IMR-90 (cell line): ENCODE data around the gene HRAS. TPM values are rescaled to one million over a fixed set of nuclear protein-coding genes. Genes with fewer than 3 reads are reported as not detected.

Source experiments
- ATAC-seq: fragments of 200-7000 bp; cut with Tn5 transposase; 2 replicates; pipeline ENCODE4 v1.9.1; 2020; ENCODE audit warnings: low read depth, mild to moderate bottlenecking, moderate library complexity
- BruUV-seq: library from RNA; stranded (reverse); fragments of 400-500 nt; replicated peaks from 2 replicates; lab custom pipeline; 2021; lab: Mats Ljungman, UMichigan
- CTCF ChIA-PET: fragments of 300-600 bp; formaldehyde crosslinking; extraction: SDS; loops from one replicate; lab custom pipeline; 2021; ENCODE audit warnings: antibody characterized with exemption; lab: Yijun Ruan, JAX
- POLR2A ChIA-PET: fragments of 300-600 bp; sonication (Branson Sonifier 250); formaldehyde crosslinking; loops from one replicate; lab custom pipeline; 2022; ENCODE audit warnings: antibody characterized with exemption; ENCODE audit not compliant: unreplicated experiment; lab: Charles Lee
- DNase-seq: peaks from one replicate; pipeline ENCODE4 v3.0.0; 2013
- H2AFZ ChIP-seq: replicated peaks from 2 replicates; pipeline ENCODE3; 2013; ENCODE audit warnings: low read length, mild to moderate bottlenecking; ENCODE audit not compliant: poor library complexity
- H2AK5ac ChIP-seq: 2 replicates; pipeline ENCODE4 v1.6.1; 2013; ENCODE audit warnings: low read depth, low read length, inconsistent platforms
- H2AK9ac ChIP-seq: replicated peaks from 2 replicates; pipeline ENCODE3; 2013; ENCODE audit warnings: mild to moderate bottlenecking, low read depth, low read length, moderate library complexity; ENCODE audit not compliant: poor library complexity
- H2BK120ac ChIP-seq: 2 replicates; pipeline ENCODE4 v1.6.1; 2013; ENCODE audit warnings: low read depth, low read length, inconsistent platforms
- H2BK15ac ChIP-seq: 3 replicates; pipeline ENCODE4 v1.6.1; 2013; ENCODE audit warnings: low read depth, low read length, inconsistent platforms
- H2BK20ac ChIP-seq: 2 replicates; pipeline ENCODE4 v1.6.1; 2013; ENCODE audit warnings: low read depth, mild to moderate bottlenecking, inconsistent platforms, low read length, moderate library complexity
- H2BK5ac ChIP-seq: 2 replicates; pipeline ENCODE4 v1.6.1; 2013; ENCODE audit warnings: mild to moderate bottlenecking, low read depth, low read length, inconsistent platforms; ENCODE audit not compliant: poor library complexity, severe bottlenecking
- H3K14ac ChIP-seq: replicated peaks from 2 replicates; pipeline ENCODE4 v1.6.1; 2013; ENCODE audit warnings: low read depth, low read length, inconsistent platforms
- H3K18ac ChIP-seq: 2 replicates; pipeline ENCODE4 v1.6.1; 2013; ENCODE audit warnings: low read depth, low read length, control low read depth
- H3K23ac ChIP-seq: 2 replicates; pipeline ENCODE4 v1.6.1; 2013; ENCODE audit warnings: low read depth, low read length, inconsistent platforms
- H3K27ac ChIP-seq: 2 replicates; pipeline ENCODE4 v1.5.1; 2013; ENCODE audit warnings: mild to moderate bottlenecking, control low read depth, low read length; ENCODE audit not compliant: insufficient read depth
- H3K27me3 ChIP-seq: 2 replicates; pipeline ENCODE4 v1.6.1; 2013; ENCODE audit warnings: low read length; ENCODE audit not compliant: control insufficient read depth, insufficient read depth
- H3K36me3 ChIP-seq: 2 replicates; pipeline ENCODE4 v1.6.1; 2013; ENCODE audit warnings: low read length, mixed read lengths; ENCODE audit not compliant: control insufficient read depth, insufficient read depth
- H3K4ac ChIP-seq: 2 replicates; pipeline ENCODE4 v1.6.1; 2013; ENCODE audit warnings: low read depth, low read length, inconsistent platforms
- H3K4me1 ChIP-seq: 2 replicates; pipeline ENCODE4 v1.6.1; 2013; ENCODE audit warnings: low read length, mixed read lengths; ENCODE audit not compliant: control insufficient read depth, insufficient read depth
- H3K4me2 ChIP-seq: 2 replicates; pipeline ENCODE4 v1.6.1; 2013; ENCODE audit warnings: low read depth, mild to moderate bottlenecking, control low read depth, low read length, moderate library complexity
- H3K4me3 ChIP-seq: 2 replicates; pipeline ENCODE4 v1.5.1; 2013; ENCODE audit warnings: low read depth, mild to moderate bottlenecking, control low read depth, low read length, moderate library complexity; ENCODE audit not compliant: insufficient read depth
- H3K56ac ChIP-seq: 2 replicates; pipeline ENCODE4 v1.6.1; 2013; ENCODE audit warnings: low read length, inconsistent platforms; ENCODE audit not compliant: insufficient read depth; ENCODE audit errors: extremely low read depth
- H3K79me1 ChIP-seq, 2 experiments: 2 replicates each; pipeline ENCODE4 v1.6.1; 2013; ENCODE audit warnings: low read length in 2 of 2, inconsistent platforms in 1 of 2, low read depth in 1 of 2
- H3K9ac ChIP-seq: 2 replicates; pipeline ENCODE4 v1.6.1; 2013; ENCODE audit warnings: low read depth, low read length, control low read depth
- H3K9me1 ChIP-seq: 2 replicates; pipeline ENCODE4 v1.6.1; 2013; ENCODE audit warnings: low read length, inconsistent platforms; ENCODE audit not compliant: insufficient read depth
- H3K9me3 ChIP-seq: 2 replicates; pipeline ENCODE4 v1.6.1; 2013; ENCODE audit warnings: low read length; ENCODE audit not compliant: control insufficient read depth, insufficient read depth
- H4K20me1 ChIP-seq: 2 replicates; pipeline ENCODE4 v1.6.1; 2013; ENCODE audit warnings: low read length, inconsistent platforms; ENCODE audit not compliant: insufficient read depth
- H4K5ac ChIP-seq: 2 replicates; pipeline ENCODE4 v1.6.1; 2013; ENCODE audit warnings: mild to moderate bottlenecking, low read depth, low read length, control low read depth
- H4K8ac ChIP-seq, 2 experiments: 2 replicates each; pipeline ENCODE4 v1.6.1; 2013; ENCODE audit warnings: low read depth in 2 of 2, low read length in 2 of 2, control low read depth in 1 of 2, inconsistent platforms in 1 of 2
- H4K91ac ChIP-seq: 2 replicates; pipeline ENCODE4 v1.6.1; 2013; ENCODE audit warnings: low read depth, low read length, inconsistent platforms; ENCODE audit not compliant: insufficient read depth
- BHLHE40 ChIP-seq: fragments of 150-350 bp; IDR thresholded peaks from 2 replicates; pipeline ENCODE4 v1.6.1; 2016; ENCODE audit warnings: mild to moderate bottlenecking, low read depth, low read length
- CEBPB ChIP-seq: IDR thresholded peaks from 2 replicates; pipeline ENCODE4 v1.6.1; 2012; ENCODE audit warnings: low read depth, low read length, improper control_type of control experiment
- ELK1 ChIP-seq: fragments of 150-350 bp; IDR thresholded peaks from 2 replicates; pipeline ENCODE4 v1.6.1; 2016; ENCODE audit warnings: low read depth, mild to moderate bottlenecking, low read length, moderate library complexity, borderline replicate concordance
- FOS ChIP-seq: fragments of 150-350 bp; IDR thresholded peaks from 2 replicates; pipeline ENCODE4 v1.6.1; 2016; ENCODE audit warnings: low read depth, low read length
- MAFK ChIP-seq: IDR thresholded peaks from 2 replicates; pipeline ENCODE4 v1.6.1; 2012; ENCODE audit warnings: low read depth, low read length, improper control_type of control experiment
- MXI1 ChIP-seq: IDR thresholded peaks from 2 replicates; pipeline ENCODE4 v1.6.1; 2012; ENCODE audit warnings: low read depth, mild to moderate bottlenecking, low read length, moderate library complexity, borderline replicate concordance
- NFE2L2 ChIP-seq: fragments of 150-350 bp; IDR thresholded peaks from 2 replicates; pipeline ENCODE4 v1.6.1; 2016; ENCODE audit warnings: low read depth, mild to moderate bottlenecking, low read length
- RAD21 ChIP-seq: IDR thresholded peaks from 2 replicates; pipeline ENCODE4 v1.6.1; 2012; ENCODE audit warnings: low read length, improper control_type of control experiment
- RCOR1 ChIP-seq: IDR thresholded peaks from 2 replicates; pipeline ENCODE4 v1.6.1; 2012; ENCODE audit warnings: mild to moderate bottlenecking, low read length, improper control_type of control experiment; ENCODE audit not compliant: insufficient replicate concordance
- USF2 ChIP-seq: fragments of 150-350 bp; IDR thresholded peaks from 2 replicates; pipeline ENCODE4 v1.6.1; 2017; ENCODE audit warnings: mild to moderate bottlenecking, antibody characterized with exemption, low read length, low read depth
- WGBS, 2 experiments: methylation state at CpG; one replicate each; pipeline versions ENCODE4 v1.1.5 to v1.1.7; 2013; ENCODE audit warnings: missing lambda C conversion rate in 2 of 2; ENCODE audit not compliant: insufficient read length in 1 of 2; ENCODE audit errors: extremely low coverage in 2 of 2; 5-methylcytosine and 5-hydroxymethylcytosine counted together
- dilution Hi-C: fragments of 300-500 bp; cut with HindIII; formaldehyde crosslinking; loops from one replicate; pipeline ENCODE4 v1.14.3; 2018; ENCODE audit warnings: low sequenced_read_pairs; ENCODE audit not compliant: unreplicated experiment
- in situ Hi-C: fragments of 300-500 bp; cut with MboI; formaldehyde crosslinking; loops from 3 replicates; pipeline ENCODE4 v1.14.3; 2019; ENCODE audit warnings: low sequenced_read_pairs, inconsistent platforms, mixed read lengths
- intact Hi-C: fragments of 100-400 bp; cut with micrococcal nuclease; formaldehyde crosslinking; loops from 2 replicates; pipeline ENCODE4 v1.10.0; 2022
- polyA plus RNA-seq, 3 experiments: library from polyadenylated mRNA; depleted of rRNA; stranded (reverse); fragments of >200 nt; gene quantifications; 2 replicates each; pipeline ENCODE4 v1.2.3, GENCODE V29; 2012; ENCODE audit warnings: low replicate concordance in 1 of 3
- total RNA-seq: library from RNA; depleted of rRNA; stranded (reverse); fragments of >200 nt; gene quantifications from 2 replicates; pipeline ENCODE4 v1.2.3, GENCODE V29; 2012

Gene HRAS
- total and polyA plus RNA-seq, 2 of the 4 experiments (the other 2 are of a cell fraction): 108 to 123 TPM

- H4K20me1 ChIP-seq: peaks cover 5% of the 10 kb centered on the region
- TF ChIP-seq FOS: no peak
- no peak for TF ChIP-seq USF2
- no peak for TF ChIP-seq RCOR1
- TF ChIP-seq ELK1: no peak
- no peak for TF ChIP-seq RAD21
- no peak for TF ChIP-seq CEBPB
- no peak for TF ChIP-seq MXI1
- no peak for TF ChIP-seq BHLHE40
- TF ChIP-seq NFE2L2: no peak
- no peak for TF ChIP-seq MAFK
- no peak overlapping the region for H2BK15ac ChIP-seq
- dilution Hi-C loops: no loop called here
- WGBS, 2 experiments: 89% methylated on average over 5 of the region's 7 CpGs; no CpG with 5 or more reads in 1 of the 2 experiments
- no peak overlapping the region for H3K4me2 ChIP-seq
- H3K14ac ChIP-seq: no peak overlapping the region
- intact Hi-C loops: no loop called here
- ChIA-PET POLR2A (no interaction called here), CTCF (no interaction called here)
- no peak overlapping the region for H2AK5ac ChIP-seq
- H2BK120ac ChIP-seq: no peak overlapping the region
- H3K4me1 ChIP-seq: no peaks in the 10 kb centered on the region
- in situ Hi-C loops: no loop called here
- no peak overlapping the region for H4K5ac ChIP-seq
- H3K9ac ChIP-seq: no peak overlapping the region
- no peak overlapping the region for H2AK9ac ChIP-seq
- H3K23ac ChIP-seq: no peak overlapping the region
- no peak overlapping the region for H2BK20ac ChIP-seq
- no peaks in the 10 kb centered on the region for H3K9me3 ChIP-seq
- H3K4me3 ChIP-seq: no peak overlapping the region
- H3K9me1 ChIP-seq: no peaks in the 10 kb centered on the region
- no peak overlapping the region for H2BK5ac ChIP-seq
- H3K79me1 ChIP-seq: peaks cover 0 to 11% of the 10 kb centered on the region in 2 experiments; a peak in 1 of 4 replicates
- no peak overlapping the region for H2AFZ ChIP-seq
- no peak overlapping the region for H4K91ac ChIP-seq
- H3K27ac ChIP-seq: no peak overlapping the region
- DNase-seq (no peak), ATAC-seq (no peak)
- H4K8ac ChIP-seq: no peak overlapping the region
- no peak overlapping the region for H3K4ac ChIP-seq
- H3K27me3 ChIP-seq: no peaks in the 10 kb centered on the region
- no TSS peak for BruUV-seq
- H3K36me3 ChIP-seq: peaks cover 40% of the 10 kb centered on the region
- H3K56ac ChIP-seq: no peak overlapping the region
- no peak overlapping the region for H3K18ac ChIP-seq
Observed at GRCh38 chr11:491358-491757, 44.0 kb downstream of the HRAS start.
